NCI-H774 (cell line): ENCODE results near the gene TRIM45.
"Not testable (repeated sequence)": the region's sequence is repeated elsewhere in the genome, so short reads cannot be mapped to it uniquely, and the experiment has no call there.

ENCODE experiments used
- DNase-seq: peaks from one replicate; lab custom pipeline; 2025; lab: John Stamatoyannopoulos, UW

The TRIM45 gene

DNA sequence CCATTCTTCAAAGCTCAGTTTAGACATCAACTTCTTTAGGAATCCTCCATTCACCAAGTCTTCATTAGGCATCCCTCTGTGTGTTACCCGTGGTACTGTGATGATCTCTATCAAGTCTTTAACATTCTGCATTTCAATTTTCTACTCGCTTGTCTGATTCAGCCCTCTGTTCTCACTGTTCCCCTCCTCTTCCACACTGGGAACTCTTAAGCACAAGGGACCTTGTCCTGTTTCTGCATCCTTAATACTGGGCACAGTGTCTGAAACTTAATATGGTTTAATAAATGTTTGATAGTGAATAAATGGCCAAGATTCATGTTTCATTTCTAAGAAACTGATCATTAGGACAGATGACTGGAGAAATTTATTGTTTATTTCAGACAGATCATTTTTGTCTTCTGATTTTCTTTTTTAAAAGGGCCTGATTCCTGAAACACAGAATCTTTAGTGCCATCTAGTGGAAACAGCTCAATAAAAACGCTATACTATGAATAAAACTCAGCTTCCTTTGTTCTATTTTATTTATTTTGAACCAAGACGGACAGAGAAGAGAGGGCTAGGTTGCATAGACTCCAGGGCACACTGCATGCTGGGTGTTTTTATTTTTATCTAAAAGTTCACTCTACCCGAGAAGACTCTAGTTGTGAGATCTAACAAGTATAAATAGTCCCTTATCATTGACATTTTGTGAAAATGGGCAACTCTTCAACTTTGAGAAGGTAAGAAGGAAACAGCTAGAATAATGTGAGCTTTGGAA lies 7.0 kb upstream of the TRIM45 start:
- peak; percentile 9 for DNase-seq

DNA sequence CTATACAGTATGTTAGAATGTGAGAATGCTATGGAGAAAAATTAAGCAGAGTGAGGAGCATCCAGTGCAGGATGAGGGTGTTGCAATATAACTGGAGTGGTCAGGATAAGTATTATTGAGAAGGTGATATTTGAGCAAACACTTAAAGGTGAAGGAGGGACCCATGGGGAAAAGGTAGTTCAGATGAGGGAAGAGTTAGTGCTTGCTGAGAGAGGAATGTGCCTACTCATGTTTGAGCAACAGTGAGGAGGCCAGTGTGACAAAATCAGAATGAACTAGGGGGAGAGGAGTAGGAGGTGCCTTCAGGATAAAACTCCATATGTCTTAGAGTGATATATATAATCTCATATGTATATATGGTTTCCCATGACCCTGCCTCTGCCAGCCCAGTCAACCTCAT lies 6.2 kb upstream of the TRIM45 start:
- no peak for DNase-seq

DNA sequence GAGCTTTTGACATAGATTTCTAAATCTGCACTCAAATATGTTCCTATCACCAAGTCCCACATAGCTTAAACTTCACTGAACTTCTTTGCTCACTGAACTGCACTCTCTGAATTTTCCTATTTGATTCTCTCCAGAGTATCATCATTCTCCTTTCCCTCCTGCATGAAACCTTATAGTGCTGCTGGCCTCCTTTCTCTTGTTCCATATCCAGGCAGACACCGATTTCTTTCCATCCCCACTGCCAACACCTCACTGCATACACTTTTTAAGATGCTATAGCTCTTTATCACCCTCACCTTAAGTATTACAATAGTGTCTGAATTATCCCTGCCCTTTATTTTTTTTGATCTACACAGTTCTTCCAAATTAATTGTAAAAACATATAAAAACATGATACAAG lies 3.1 kb upstream of the TRIM45 start:
- DNase-seq, result no peak

DNA sequence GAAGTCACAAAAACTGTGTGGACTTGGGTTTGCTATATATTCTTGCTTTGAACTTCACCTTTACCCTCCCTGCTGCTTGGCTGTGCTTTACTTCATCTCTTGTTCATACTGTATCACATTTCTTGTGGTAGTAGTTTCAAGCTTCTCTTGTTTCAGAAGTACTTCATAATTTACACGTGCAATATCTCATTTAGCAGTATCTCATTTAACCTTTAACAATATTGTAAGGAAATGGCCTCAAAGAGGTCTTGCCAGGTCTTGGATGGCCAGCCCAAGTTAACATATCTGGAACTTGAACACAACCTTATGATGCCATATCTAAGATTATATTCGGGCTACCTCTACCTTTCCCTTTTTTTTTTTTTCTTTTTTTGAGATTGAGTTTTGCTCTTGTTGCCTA lies 1.7 kb upstream of the TRIM45 start:
- DNase-seq, result no peak

DNA sequence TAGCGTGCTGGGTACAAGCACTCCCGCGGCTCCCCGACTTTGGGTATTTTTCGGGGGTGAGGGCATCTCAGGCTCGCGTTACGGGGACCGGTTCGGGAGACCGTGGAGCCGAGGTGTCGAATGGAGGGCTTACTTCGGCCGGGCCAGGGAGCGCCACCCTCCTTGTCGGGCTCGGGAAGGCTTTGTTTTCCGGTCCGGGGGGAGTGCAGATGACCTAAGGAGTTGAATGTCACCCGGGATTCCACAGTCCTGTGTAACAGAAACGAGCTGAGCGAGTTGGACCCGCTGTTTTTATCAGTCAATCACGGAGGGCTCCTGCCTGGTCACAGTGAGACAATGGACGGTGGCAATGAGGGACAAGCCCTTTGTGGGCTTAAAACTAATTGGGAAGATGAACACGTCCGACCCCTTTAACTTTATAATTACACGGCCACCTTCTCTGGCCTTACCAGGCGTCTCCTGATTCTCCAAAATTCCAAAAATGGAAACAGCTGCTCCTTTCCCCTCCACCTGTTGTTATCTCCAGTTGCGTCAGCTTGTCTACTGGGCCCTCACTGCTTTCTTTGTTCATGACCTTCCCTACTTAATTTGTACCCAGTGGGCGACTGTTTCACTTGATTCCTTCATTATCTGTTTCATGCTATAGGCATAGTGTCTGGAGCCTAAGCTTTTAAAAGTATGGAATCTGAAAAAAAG lies 929 bp upstream of the TRIM45 start:
- DNase-seq, result no peak

DNA sequence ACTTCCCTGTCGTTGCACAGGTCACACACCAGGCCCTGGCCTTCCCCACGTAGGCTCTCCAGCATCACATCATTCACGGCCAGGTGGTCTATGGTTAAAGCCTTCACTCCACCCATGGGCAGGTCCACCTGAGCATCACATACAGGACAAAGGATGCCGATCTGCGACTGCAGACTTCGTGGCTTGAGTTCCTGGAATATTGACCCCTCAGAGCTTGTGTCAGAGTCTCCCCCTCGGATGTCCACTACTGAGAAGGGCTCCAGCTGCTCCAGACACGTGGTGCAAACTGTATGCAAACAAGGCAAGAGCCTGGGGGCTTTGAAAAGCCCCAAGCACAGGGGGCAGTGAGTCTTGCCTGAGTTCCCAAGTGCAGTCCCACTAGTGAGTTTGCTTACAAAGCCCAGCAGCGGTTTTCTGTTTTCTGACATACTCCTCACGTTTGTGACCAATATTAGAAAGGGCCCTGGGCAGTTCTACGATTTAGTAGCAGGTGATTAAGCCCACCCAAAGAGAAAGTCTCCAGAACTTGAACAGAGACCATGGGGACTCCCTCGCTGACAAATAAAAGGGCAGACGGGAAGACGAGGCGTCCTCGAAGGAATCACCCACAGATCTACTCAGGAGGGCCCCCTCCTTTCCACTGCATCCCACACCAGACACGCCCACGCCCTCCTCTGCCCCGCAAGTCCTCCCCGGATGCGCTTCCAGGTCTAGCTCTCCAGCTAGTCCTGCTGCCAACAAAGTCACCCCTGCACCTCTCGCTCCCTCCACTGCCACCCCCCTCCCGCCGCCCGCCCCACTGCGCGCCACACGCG lies 568 bp downstream of the TRIM45 start:
- DNase-seq, result peak; percentile 46

DNA sequence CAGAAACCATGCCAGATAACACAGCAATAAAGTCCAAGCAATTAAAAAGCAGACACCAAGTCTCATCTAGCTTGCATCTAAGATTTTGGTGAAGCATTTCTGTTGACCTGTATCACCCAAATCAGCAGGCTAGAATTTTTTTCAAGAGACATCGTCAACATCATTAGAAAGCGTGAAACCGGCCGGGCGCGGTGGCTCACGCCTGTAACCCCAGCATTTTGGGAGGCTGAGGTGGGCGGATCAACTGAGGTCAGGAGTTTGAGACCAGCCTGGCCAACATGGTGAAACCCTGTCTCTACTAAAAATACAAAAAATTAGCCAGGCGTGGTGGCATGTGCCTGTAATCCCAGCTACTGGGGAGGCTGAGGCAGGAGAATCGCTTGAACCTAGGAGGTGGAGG lies 2.4 kb downstream of the TRIM45 start:
- not testable (repeated sequence) for DNase-seq

DNA sequence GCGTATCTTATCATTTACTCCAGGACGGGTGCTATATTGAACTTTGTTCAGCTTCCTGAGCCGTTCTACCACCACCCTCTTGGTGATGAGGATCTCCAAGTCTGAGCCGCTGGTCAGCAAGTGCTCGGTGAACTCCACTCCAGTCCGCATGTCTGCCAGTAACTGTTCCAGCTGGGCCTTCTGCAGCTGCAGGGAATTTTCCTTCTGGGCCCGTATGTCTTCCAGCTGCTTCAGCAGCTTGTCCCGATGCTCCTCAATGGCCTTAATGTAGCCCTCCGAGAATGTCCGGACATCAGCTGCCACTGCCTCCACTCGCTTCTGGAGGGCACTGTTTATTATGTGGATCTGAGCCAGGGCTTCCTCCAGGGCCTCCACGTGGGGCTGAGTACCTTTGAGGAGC lies 3.4 kb downstream of the TRIM45 start:
- no peak for DNase-seq

DNA sequence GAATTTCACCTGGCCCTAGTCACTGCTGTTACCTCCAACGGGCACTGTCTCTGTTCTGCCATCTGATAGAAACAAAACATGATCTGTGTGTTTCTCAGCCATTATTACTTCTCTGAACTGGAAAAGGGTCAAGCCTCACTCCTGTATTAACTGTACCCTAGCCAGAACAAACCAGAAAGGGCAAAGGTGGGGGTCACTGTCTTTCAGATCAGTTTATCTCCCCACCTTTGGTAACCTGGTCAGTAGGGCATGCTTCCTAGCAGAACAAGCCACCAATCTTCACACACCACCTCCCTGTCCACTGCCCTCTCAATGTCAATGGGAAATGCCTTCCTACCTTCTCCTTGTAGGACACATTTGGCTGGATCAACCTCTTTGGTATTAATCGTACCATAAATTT lies 3.9 kb downstream of the TRIM45 start:
- DNase-seq, result no peak

DNA sequence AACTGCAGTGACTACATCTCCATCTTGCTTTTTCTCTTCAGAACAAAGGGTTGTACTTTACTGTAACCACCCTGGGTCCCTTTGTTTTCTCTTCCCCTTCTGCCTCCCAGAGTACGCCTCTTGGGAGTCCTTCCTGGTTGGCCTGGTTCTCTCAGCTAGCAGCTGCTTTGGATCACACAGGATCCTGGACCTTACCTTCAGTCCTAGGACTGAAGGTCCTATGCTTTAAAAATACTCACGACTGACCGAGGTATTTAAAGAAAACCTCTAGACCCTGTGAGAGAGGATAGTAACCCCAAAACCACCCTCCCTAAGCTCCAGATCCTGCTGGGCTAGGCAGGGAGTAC lies 4.8 kb downstream of the TRIM45 start:
- no peak for DNase-seq

DNA sequence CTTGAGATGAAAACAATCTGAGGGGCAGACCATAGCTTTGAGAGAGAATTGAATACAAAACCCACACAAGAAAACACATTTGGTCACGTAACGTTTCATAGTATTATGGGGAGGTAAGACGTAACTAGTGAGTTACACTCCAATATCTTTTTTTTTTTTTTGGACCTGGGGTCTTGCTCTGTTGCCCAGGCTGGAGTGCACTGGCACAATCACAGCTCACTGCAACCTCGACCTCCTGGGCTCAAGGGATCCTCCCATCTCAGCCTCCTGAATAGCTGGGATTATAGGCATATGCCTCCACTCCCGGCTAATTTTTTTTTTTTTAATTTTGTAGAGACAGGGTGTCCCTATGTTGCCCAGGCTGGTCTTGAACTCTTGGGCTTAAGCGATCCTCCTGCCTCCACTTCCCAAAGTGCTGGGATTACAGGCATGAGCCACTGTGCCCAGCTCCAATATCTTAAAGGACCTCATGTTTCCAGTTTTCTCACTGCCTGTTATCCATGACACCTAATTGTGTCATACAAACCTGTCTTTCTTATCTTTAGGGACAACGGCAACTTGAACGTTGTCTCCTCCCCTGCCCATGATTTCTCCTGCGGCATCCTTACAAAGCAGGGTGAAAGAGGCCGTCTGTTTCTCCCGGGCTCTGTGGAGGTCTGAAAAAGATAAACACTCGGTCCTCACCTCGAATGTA lies 5.3 kb downstream of the TRIM45 start:
- DNase-seq, result no peak

DNA sequence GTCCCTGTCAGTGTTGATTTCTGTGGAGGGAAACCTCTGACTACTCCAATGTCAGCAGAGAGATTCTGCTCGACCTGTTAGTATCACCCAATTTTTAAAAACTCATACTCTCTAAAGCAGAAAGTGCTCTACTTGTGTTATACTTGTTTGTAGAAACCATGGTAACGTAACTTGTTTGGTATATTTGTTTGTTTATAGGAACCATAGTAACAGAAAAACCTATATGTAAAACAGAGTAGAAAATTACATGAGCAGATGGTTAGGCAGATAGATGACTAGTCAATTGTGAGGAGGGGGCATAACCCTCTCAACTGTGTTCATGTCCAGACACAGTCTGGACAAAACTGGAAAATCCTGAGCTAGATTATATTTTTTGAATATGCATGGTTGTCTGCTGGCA lies 6.7 kb downstream of the TRIM45 start:
- no peak for DNase-seq

DNA sequence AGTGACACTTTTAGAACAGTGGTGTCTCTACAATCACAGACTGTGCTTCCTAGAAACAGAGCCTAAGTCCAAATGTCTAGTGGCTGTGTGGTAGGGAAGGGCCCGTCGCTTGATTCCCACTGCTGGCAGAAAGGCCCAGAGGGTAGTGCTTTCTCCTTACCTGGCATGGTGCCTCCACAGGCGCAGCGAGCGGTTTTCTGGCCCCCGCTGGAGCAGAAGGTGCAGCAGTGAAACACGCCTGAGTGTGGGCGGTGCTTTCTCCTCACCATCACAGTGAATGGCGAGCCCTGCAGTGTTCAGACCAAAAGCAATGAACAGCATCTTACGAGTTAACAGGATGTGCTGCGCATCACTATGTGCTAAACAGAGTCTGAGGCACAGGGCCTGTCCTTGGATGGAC lies 8.3 kb downstream of the TRIM45 start:
- no peak for DNase-seq

DNA sequence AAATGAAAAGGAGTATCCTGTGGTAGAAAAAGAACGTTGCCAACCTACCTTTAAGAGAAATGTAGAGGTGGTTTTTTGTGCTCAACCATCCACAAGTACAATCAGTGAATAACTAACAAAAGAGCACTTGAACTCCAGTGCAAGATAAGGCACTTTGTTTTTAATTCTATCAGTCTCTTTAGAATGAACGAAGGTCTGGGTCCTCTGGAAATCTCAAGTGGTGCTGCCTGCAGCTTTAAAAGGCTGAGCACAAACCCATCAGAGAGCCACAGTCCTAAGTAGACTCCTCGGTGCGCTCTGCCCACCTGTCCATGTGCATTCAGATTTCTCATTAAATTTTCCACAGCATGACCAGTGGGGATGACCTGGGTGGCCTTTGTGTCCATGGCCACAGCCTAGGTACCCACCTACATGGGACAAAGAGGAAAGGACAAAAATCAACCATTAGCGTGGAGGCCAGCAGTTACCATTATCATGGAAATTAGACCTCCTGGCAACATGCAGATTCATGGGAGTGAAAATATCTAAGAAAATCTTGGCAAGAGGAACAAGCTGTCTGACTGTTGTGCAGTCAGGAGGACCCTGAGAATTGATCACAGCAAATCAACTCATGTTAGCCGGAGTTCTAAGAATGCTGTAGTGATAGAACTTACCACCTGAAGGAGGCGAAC lies 9.4 kb downstream of the TRIM45 start:
- DNase-seq, result no peak

DNA sequence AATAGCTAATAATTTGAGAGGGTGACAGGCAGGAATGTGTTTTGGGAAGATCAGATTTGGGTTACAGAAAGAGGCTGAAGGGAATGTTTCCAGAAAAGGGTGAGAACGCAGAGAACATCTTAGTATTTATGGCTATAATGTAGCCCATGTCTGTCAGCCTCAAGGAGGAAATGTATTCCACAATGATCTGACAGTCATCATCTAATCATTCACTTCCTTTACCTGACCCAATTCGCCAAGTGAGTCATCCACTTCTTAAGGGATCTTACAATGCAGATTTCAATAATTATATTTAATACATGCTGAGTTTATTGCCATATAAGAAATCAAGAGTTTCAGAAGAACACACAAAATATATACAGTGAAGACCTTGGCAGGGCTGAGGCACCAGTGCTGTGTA lies 10.8 kb downstream of the TRIM45 start:
- DNase-seq, result no peak

DNA sequence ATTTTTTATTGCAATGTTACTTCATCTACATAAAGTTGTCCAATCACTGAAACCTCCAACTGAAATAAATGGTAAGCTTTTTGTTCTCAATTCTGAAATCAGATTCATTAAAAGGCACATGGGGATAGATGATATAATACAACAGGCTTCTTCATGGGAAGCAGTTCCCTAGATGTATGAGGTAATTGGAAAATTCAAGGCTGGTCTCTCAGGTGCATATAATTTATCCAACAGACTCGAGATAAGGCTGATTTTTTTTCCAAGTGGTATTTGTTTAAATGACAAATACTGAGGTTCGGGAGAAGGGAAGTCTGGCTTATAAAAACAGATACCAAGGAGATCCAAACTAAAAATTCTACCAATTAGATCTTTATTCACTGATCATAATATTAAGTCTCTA lies 14.2 kb downstream of the TRIM45 start:
- no peak for DNase-seq

DNA sequence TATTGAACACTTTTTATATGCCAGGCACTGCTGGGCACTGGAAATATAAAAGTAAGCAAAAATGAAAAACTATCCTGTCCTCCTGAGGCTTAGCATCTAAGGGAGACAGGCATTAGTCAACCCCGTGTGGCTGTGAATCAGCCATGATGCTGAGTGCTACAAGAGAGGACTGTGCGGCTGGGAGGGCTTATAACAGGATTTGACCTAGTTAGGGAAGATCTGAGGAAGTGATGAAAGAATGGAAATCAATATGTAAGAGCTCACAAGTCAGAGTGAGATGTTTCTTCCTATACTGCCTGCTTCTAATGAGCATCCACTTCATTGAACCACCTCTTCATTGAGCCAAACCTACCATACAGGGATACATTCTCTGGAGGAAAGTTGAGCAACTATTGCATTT lies 15.1 kb downstream of the TRIM45 start:
- no peak for DNase-seq

DNA sequence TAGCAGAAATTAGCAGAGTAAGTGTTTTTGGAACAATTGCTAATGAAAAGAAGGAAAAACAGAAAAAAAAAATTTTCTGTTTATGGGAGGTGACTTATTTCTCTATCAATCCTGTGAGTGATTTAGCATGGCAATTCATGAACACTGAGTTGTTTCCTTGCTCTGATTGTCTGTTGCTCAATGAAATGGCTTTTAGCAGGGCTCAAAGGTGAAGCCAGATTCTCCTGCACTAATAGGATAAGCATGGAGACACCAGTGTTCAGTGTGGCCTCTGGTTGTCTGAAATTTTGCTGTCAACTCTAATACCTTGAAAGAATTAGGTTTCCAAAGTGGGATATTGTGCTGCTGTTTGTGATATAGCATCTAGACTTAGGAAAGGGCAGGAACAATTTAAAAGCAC lies 15.8 kb downstream of the TRIM45 start:
- DNase-seq, result no peak

DNA sequence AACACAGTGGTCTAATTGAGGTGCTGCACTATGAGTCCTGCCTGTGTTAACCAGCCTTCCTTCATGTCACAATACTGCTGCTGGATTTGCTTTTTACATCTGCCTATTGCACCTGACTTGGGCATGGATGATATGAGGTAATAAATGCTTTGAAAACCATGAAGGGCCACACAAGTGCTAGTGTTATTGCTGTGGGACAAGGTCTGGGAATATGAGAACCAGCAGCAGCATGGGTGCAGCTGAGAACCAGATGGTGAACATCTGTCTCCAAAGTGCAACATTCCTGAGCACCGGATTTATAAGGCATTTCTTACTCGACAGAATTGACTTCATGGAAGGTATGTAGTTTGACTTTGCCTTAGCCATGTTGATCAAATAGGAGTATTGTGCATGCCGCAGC lies 16.6 kb downstream of the TRIM45 start:
- no peak for DNase-seq

DNA sequence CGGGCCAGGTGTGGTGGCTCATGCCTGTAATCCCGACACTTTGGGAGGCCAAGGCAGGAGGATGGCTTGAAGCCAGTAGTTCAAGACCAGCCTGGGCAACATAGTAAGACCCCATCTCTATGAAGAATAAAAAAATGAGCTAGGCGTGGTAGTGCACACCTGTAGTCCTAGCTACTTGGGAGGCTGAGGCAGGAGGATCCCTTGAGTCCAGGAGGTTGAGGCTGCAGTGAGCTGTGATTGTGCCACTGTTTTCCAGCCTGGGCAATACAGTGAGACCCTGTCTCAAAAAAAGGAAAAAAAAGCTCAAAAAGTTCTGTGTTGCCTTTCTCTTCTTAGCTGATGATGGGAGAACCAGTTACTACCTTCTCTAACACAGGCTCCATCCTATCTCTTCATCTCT lies 19.7 kb downstream of the TRIM45 start:
- not testable (repeated sequence) for DNase-seq

DNA sequence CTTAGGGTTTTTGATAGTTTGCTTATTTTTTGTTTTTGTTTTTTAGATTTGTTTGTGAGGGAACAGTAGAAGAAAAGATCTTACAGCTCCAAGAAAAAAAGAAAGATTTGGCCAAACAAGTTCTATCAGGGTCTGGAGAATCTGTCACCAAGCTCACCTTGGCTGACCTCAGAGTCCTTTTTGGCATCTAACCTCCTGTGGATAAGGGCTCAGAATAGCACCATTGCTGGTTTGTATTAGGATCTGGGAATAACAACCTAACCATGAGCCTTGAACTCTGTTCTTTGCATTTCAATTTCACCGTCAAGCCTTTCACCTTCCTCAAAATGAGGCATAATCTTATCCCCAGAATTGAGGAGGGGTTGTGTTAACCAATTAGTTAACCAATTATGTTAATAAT lies 20.2 kb downstream of the TRIM45 start:
- no peak for DNase-seq

DNA sequence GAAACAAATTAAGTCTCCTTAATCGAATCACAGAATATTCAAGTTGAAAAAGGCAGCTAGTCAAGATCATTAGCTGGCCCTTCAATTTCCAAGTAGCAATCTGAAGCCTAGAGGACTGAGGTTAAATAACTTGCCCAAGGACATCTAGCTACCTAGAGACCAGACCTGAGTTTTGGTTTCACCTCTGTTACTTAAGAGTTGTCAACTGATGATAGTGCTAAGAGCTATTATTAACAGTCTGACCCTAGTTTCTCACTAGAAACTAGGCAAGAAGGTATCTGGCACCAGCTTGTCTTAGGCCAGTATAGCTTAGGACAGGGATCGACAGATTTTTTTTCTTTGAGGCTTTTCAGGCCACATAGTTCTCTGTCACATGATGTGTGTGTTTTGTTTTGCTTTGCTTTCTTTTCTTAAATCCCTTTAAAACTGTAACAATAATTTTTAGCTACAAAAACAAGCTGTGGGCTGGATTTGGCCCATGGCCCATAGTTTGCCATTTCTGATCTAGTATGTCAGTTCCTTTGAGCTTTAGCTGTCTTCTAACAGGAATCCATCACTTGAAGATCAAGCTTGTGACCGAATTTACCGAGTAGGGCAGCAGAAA lies 23.2 kb downstream of the TRIM45 start:
- DNase-seq, result no peak
